Measurements from ENCODE around the gene ADM2. TPM values are rescaled to one million over a fixed set of nuclear protein-coding genes. Genes with fewer than 3 reads are reported as not detected.
A peak's percentile ranks its signal among the peaks of the same experiment; 100 is the strongest.

The ADM2 gene
- total RNA-seq, 1 experiment from 2014 or later, result 10.9 TPM

GRCh38 chr22:50455201-50455600 lies 26.1 kb upstream of the ADM2 start (continued):
- TF ChIP-seq E2F4 (CRISPR knock-in tag; IDR thresholded peaks at IDR 0.05; ENCODE audit: borderline replicate concordance, low read depth) (no peak), NR1H2 (CRISPR knock-in tag; IDR thresholded peaks at IDR 0.05) (no peak)

GRCh38 chr22:50456026-50456425 lies 25.3 kb upstream of the ADM2 start:
- ChIA-PET CTCF (no interaction called here), POLR2A (no interaction called here)
- Mint-ChIP-seq H3K4me1 (no peaks in the 10 kb centered on the region), H3K36me3 (peaks cover 40% of the 10 kb centered on the region), H3K4me3 (no peak overlapping the region), H3K9me3 (no peaks in the 10 kb centered on the region), H3K27ac (no peak overlapping the region), H3K27me3 (ENCODE audit: low read depth) (no peaks in the 10 kb centered on the region)
- TF ChIP-seq ZNF532 (CRISPR knock-in tag; IDR thresholded peaks at IDR 0.05; ENCODE audit: borderline replicate concordance) (no peak), NR3C1 (CRISPR knock-in tag; conservative IDR thresholded peaks at IDR 0.05; ENCODE audit: low read depth) (no peak), E2F1 (CRISPR knock-in tag; IDR thresholded peaks at IDR 0.05) (no peak), SMAD3 (CRISPR knock-in tag; IDR thresholded peaks at IDR 0.05; ENCODE audit: borderline replicate concordance) (no peak), FOXK1 (CRISPR knock-in tag; IDR thresholded peaks at IDR 0.05) (no peak)
- no peak for DNase-seq (ENCODE audit: low spot score)
- ATAC-seq, result no peak

- peaks cover 36% of the 10 kb centered on the region for H3K36me3 Mint-ChIP-seq
- ATAC-seq (peak; percentile 81), DNase-seq (ENCODE audit: low spot score) (peak; percentile 60)
- no peaks in the 10 kb centered on the region for H3K4me1 Mint-ChIP-seq
- H3K4me3 Mint-ChIP-seq, result no peak overlapping the region
- TF ChIP-seq, protein P1, sequence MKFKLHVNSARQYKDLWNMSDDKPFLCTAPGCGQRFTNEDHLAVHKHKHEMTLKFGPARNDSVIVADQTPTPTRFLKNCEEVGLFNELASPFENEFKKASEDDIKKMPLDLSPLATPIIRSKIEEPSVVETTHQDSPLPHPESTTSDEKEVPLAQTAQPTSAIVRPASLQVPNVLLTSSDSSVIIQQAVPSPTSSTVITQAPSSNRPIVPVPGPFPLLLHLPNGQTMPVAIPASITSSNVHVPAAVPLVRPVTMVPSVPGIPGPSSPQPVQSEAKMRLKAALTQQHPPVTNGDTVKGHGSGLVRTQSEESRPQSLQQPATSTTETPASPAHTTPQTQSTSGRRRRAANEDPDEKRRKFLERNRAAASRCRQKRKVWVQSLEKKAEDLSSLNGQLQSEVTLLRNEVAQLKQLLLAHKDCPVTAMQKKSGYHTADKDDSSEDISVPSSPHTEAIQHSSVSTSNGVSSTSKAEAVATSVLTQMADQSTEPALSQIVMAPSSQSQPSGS (CRISPR knock-in tag; IDR thresholded peaks at IDR 0.05; ENCODE audit: borderline replicate concordance, low read depth), result no peak
- TF ChIP-seq FOXP1 (CRISPR knock-in tag; IDR thresholded peaks at IDR 0.05; ENCODE audit: borderline replicate concordance) (0 out of 2 replicates have a peak, but pooled peaks have one; percentile 20), E2F4 (CRISPR knock-in tag; IDR thresholded peaks at IDR 0.05; ENCODE audit: borderline replicate concordance, low read depth) (0 out of 2 replicates have a peak, but pooled peaks have one; percentile 30)
- CTCF ChIA-PET, result interaction anchor here (1.6 kb wide), 1 partner anchor 69 kb away, joined by 5 read pairs; the partner anchor contains the start of gene SCO2
- POLR2A ChIA-PET, result no interaction called here
- peak overlapping the region; percentile 74; the same call in 1 of the 2 replicates for H3K27ac Mint-ChIP-seq
- H3K27me3 Mint-ChIP-seq (ENCODE audit: low read depth), result no peaks in the 10 kb centered on the region
- no peaks in the 10 kb centered on the region for H3K9me3 Mint-ChIP-seq
Observed at GRCh38 chr22:50456466-50457234, 24.7 kb upstream of the ADM2 start.
